KMS-11 (cell line): ENCODE results near the gene PDZD11.
"Not testable (repeated sequence)": the region's sequence is repeated elsewhere in the genome, so short reads cannot be mapped to it uniquely, and the experiment has no call there.

ENCODE experiments used
- H2AFZ ChIP-seq: fragments of 200-600 bp; sonication (generic); 2 replicates; pipeline ENCODE4 v1.6.1; 2016; ENCODE audit warnings: antibody characterized with exemption, mixed run types, low read depth
- H3K27ac ChIP-seq: fragments of 200-600 bp; sonication (generic); 2 replicates; pipeline ENCODE4 v1.6.1; 2016; ENCODE audit warnings: mild to moderate bottlenecking, mixed run types
- H3K27me3 ChIP-seq: fragments of 200-600 bp; sonication (generic); 2 replicates; pipeline ENCODE4 v1.6.1; 2017; ENCODE audit warnings: mild to moderate bottlenecking, low read depth, mixed run types, moderate library complexity; ENCODE audit not compliant: insufficient read depth
- H3K36me3 ChIP-seq: fragments of 200-600 bp; sonication (generic); 2 replicates; pipeline ENCODE4 v1.6.1; 2017; ENCODE audit warnings: mild to moderate bottlenecking, mixed run types; ENCODE audit not compliant: insufficient read depth
- H3K4me1 ChIP-seq: fragments of 200-600 bp; sonication (generic); 2 replicates; pipeline ENCODE4 v1.6.1; 2016; ENCODE audit warnings: mild to moderate bottlenecking, low read depth, mixed run types; ENCODE audit not compliant: poor library complexity, severe bottlenecking
- H3K4me2 ChIP-seq: fragments of 200-600 bp; sonication (generic); 2 replicates; pipeline ENCODE4 v1.7.0; 2016; ENCODE audit warnings: mild to moderate bottlenecking, mixed run types
- H3K4me3 ChIP-seq: fragments of 200-600 bp; sonication (generic); IDR thresholded peaks from 2 replicates; pipeline ENCODE4 v1.6.1; 2017; ENCODE audit warnings: low read depth, low read length, mixed read lengths; ENCODE audit not compliant: insufficient read depth
- H3K79me2 ChIP-seq: fragments of 200-600 bp; sonication (generic); 2 replicates; pipeline ENCODE4 v1.6.1; 2016; ENCODE audit warnings: low read depth, mixed run types; ENCODE audit not compliant: insufficient read depth
- H3K9ac ChIP-seq: fragments of 200-600 bp; sonication (generic); 2 replicates; pipeline ENCODE4 v1.6.1; 2016; ENCODE audit warnings: mild to moderate bottlenecking, mixed run types
- H4K20me1 ChIP-seq: fragments of 200-600 bp; sonication (generic); 2 replicates; pipeline ENCODE4 v1.6.1; 2016; ENCODE audit warnings: mild to moderate bottlenecking, mixed run types; ENCODE audit not compliant: insufficient read depth
- TF ChIP-seq, protein P1 (sequence below): fragments of 200-600 bp; sonication (generic); conservative IDR thresholded peaks from 2 replicates; pipeline ENCODE4 v1.6.1; 2017; ENCODE audit warnings: low read depth, mild to moderate bottlenecking, antibody characterized with exemption, low read length, moderate library complexity, mixed read lengths

The PDZD11 gene

DNA sequence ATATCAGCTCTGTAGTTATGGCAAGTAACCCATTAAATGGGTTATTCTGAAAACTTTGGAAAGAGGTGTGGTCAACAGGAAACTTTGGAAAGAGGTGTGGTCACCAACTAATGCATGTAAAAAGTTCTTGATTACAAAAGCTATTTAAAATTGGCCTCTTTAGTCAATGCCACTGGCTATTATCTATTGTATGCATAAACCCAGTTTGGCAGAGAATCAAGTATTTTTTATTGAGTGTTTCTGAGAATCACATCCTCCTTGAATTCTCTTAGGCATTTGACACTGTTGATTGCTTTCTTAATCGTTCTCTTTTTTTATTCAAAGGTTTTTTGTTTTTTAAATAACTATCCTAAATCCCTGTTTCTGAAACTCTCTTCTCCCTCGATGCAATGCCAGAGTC lies 37.2 kb downstream of the PDZD11 start:
- no peaks in the 10 kb centered on the region for H4K20me1 ChIP-seq
- no peaks in the 10 kb centered on the region for H3K27me3 ChIP-seq
- no peaks in the 10 kb centered on the region for H3K36me3 ChIP-seq
- TF ChIP-seq, protein P1, sequence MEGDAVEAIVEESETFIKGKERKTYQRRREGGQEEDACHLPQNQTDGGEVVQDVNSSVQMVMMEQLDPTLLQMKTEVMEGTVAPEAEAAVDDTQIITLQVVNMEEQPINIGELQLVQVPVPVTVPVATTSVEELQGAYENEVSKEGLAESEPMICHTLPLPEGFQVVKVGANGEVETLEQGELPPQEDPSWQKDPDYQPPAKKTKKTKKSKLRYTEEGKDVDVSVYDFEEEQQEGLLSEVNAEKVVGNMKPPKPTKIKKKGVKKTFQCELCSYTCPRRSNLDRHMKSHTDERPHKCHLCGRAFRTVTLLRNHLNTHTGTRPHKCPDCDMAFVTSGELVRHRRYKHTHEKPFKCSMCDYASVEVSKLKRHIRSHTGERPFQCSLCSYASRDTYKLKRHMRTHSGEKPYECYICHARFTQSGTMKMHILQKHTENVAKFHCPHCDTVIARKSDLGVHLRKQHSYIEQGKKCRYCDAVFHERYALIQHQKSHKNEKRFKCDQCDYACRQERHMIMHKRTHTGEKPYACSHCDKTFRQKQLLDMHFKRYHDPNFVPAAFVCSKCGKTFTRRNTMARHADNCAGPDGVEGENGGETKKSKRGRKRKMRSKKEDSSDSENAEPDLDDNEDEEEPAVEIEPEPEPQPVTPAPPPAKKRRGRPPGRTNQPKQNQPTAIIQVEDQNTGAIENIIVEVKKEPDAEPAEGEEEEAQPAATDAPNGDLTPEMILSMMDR = no peak
- H3K9ac ChIP-seq = no peak overlapping the region
- H3K4me3 ChIP-seq = no peak overlapping the region
- no peak overlapping the region for H2AFZ ChIP-seq
- H3K4me1 ChIP-seq = no peaks in the 10 kb centered on the region
- no peak overlapping the region for H3K4me2 ChIP-seq
- H3K79me2 ChIP-seq = no peaks in the 10 kb centered on the region
- no peak overlapping the region for H3K27ac ChIP-seq

DNA sequence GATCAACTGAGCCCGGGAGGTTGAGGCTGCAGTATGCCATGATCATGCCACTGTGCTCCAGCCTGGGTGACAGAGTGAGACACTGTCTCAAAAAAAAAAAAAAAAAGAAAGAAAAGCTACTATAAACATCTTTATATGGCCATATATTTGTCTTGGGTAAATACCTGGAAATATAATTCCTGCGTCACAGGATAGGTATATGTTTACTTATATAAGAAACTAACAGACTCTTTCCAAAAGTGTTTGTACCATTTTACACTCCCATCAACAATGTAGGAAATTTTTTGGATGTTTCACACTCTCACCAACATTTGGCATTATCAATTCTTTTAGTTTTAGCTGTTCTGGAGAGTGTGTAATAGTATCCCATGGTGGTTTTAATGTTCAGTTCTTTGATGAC lies 42.5 kb downstream of the PDZD11 start:
- Histone ChIP-seq H3K27ac (no peak overlapping the region), H2AFZ (no peak overlapping the region), H3K27me3 (no peaks in the 10 kb centered on the region), H3K79me2 (no peaks in the 10 kb centered on the region), H3K4me3 (no peak overlapping the region), H3K9ac (no peak overlapping the region), H4K20me1 (no peaks in the 10 kb centered on the region), H3K36me3 (no peaks in the 10 kb centered on the region), H3K4me2 (no peak overlapping the region), H3K4me1 (no peaks in the 10 kb centered on the region)
- TF ChIP-seq, protein P1 = no peak

DNA sequence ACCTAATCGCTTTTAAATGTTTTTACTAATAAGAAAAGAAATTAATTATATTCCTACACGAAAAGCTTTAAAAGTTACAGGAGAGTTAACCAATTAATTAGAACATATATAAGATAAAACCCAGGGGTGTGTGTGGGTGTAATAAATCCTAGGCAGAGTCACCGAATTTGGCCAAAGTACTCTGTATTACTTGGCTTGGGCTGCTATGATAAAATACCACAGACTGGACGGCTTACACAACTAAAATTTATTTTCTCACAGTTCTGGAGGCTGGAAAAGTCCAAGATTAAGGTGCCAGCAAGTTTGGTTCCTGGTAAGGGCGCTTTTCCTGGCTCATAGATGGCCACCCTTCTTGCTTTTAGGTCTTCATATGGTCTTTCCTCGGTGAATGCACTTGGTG lies 44.8 kb downstream of the PDZD11 start:
- H3K27me3 ChIP-seq = no peaks in the 10 kb centered on the region
- no peak overlapping the region for H3K4me2 ChIP-seq
- no peak overlapping the region for H3K4me3 ChIP-seq
- H4K20me1 ChIP-seq = no peaks in the 10 kb centered on the region
- no peaks in the 10 kb centered on the region for H3K4me1 ChIP-seq
- no peaks in the 10 kb centered on the region for H3K36me3 ChIP-seq
- TF ChIP-seq, protein P1 = no peak
- no peaks in the 10 kb centered on the region for H3K79me2 ChIP-seq
- no peak overlapping the region for H3K9ac ChIP-seq
- no peak overlapping the region for H2AFZ ChIP-seq
- no peak overlapping the region for H3K27ac ChIP-seq

DNA sequence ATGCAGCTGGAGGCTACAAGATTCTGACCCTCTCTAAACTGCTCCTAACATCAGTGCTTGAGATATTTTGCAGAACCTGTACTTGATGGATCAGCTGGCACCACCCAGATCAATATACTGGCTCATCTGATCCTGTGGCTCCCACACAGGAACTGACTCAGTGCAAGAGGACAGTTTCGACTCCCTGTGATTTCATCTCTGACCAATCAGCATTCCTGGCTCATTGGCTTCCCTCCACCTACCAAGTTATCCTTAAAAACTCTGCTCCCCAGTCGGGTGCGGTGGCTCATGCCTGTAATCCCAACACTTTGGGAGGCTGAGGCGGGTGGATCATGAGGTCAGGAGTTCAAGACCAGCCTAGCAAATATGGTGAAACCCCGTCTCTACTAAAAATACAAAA lies 46.1 kb downstream of the PDZD11 start:
- not testable (repeated sequence) for H4K20me1 ChIP-seq, H2AFZ ChIP-seq, H3K4me2 ChIP-seq, H3K27ac ChIP-seq, H3K36me3 ChIP-seq, H3K9ac ChIP-seq, H3K4me1 ChIP-seq, H3K27me3 ChIP-seq, H3K79me2 ChIP-seq, H3K4me3 ChIP-seq

DNA sequence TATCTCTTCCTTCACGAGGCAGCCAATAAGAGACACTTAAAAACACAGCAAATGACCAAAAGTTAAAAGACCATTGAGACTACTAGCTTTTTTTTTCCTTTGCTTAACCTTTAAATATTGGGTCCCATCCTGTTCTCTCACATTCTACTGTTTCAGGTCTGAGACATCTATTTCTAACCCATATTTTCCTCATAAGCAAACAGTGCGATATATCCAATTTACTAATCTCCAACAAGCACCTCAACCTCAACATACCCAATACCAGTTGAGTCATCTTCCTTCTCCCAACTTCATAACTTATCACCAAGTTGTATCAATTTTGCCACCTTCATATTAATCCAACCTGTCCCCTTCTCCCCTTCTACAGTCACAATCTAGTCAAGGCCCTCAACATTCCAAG lies 48.2 kb downstream of the PDZD11 start:
- no peaks in the 10 kb centered on the region for H4K20me1 ChIP-seq
- H3K9ac ChIP-seq = no peak overlapping the region
- no peaks in the 10 kb centered on the region for H3K4me1 ChIP-seq
- no peaks in the 10 kb centered on the region for H3K27me3 ChIP-seq
- no peak overlapping the region for H2AFZ ChIP-seq
- H3K36me3 ChIP-seq = no peaks in the 10 kb centered on the region
- no peak overlapping the region for H3K4me2 ChIP-seq
- H3K27ac ChIP-seq = no peak overlapping the region
- TF ChIP-seq, protein P1 = no peak
- no peak overlapping the region for H3K4me3 ChIP-seq
- H3K79me2 ChIP-seq = no peaks in the 10 kb centered on the region
